Endodermal cell (in vitro differentiated cells): ENCODE data around the gene CREB3L2. TPM values are rescaled to one million over a fixed set of nuclear protein-coding genes. Genes with fewer than 3 reads are reported as not detected.

ENCODE experiments used
- DNase-seq: peaks from one replicate; pipeline ENCODE4 v3.0.0-alpha.2; 2017
- H3K27ac ChIP-seq: 2 replicates; pipeline ENCODE4 v1.5.1; 2013; ENCODE audit warnings: mild to moderate bottlenecking, low read depth, low read length, moderate library complexity
- H3K27me3 ChIP-seq: 2 replicates; pipeline ENCODE4 v1.6.1; 2013; ENCODE audit warnings: mild to moderate bottlenecking, low read length, moderate library complexity; ENCODE audit not compliant: insufficient read depth, control insufficient read depth, poor library complexity, severe bottlenecking
- H3K36me3 ChIP-seq: 2 replicates; pipeline ENCODE4 v1.7.0; 2013; ENCODE audit warnings: mild to moderate bottlenecking, low read length, moderate library complexity; ENCODE audit not compliant: control insufficient read depth, insufficient read depth
- H3K4me1 ChIP-seq: one replicate; pipeline ENCODE4 v1.7.0; 2013; ENCODE audit warnings: low read length; ENCODE audit not compliant: control insufficient read depth, insufficient read depth
- H3K4me3 ChIP-seq: 2 replicates; pipeline ENCODE4 v1.5.1; 2013; ENCODE audit warnings: mild to moderate bottlenecking, low read length, moderate library complexity
- H3K9ac ChIP-seq: 2 replicates; pipeline ENCODE4 v1.6.1; 2013; ENCODE audit warnings: mild to moderate bottlenecking, low read length, moderate library complexity; ENCODE audit not compliant: poor library complexity, severe bottlenecking; ENCODE audit errors: extremely low read depth
- H3K9me3 ChIP-seq: 2 replicates; pipeline ENCODE4 v1.6.1; 2013; ENCODE audit warnings: mild to moderate bottlenecking, low read length, moderate library complexity; ENCODE audit not compliant: control insufficient read depth
- H3K27ac Mint-ChIP-seq: 2 replicates; pipeline ENCODE4 v1.8.0; 2020; ENCODE audit warnings: mixed read lengths
- H3K27me3 Mint-ChIP-seq: 2 replicates; pipeline ENCODE4 v1.8.0; 2021; ENCODE audit warnings: mild to moderate bottlenecking, mixed read lengths; ENCODE audit not compliant: insufficient read depth
- H3K36me3 Mint-ChIP-seq: 2 replicates; pipeline ENCODE4 v1.8.0; 2020; ENCODE audit warnings: low read depth, mixed read lengths
- H3K4me1 Mint-ChIP-seq: 2 replicates; pipeline ENCODE4 v1.8.0; 2020; ENCODE audit warnings: mixed read lengths
- H3K4me3 Mint-ChIP-seq: 2 replicates; pipeline ENCODE4 v1.8.0; 2020; ENCODE audit warnings: mild to moderate bottlenecking, moderate library complexity, mixed read lengths
- H3K9me3 Mint-ChIP-seq: 2 replicates; pipeline ENCODE4 v1.8.0; 2020; ENCODE audit warnings: mild to moderate bottlenecking, mixed read lengths
- CTCF ChIP-seq: fragments of 200-600 bp; sonication (generic); conservative IDR thresholded peaks from 2 replicates; pipeline ENCODE4 v1.5.0; 2021; ENCODE audit warnings: antibody characterized with exemption, mild to moderate bottlenecking
- whole genome bisulfite sequencing, 2 experiments: methylation state at CpG; one replicate each; pipeline versions ENCODE4 v1.1.5 to v1.1.7; 2013; ENCODE audit warnings: missing lambda C conversion rate in 2 of 2, mixed read lengths in 1 of 2; ENCODE audit not compliant: insufficient coverage in 1 of 2, insufficient read length in 1 of 2; 5-methylcytosine and 5-hydroxymethylcytosine counted together
- total RNA-seq, 2 donors: library from RNA; stranded (reverse); fragmentation: NEBNext Ultra II Directional in 1 of 2; extraction: Animal tissue kit (Norgen Biotek cat#: 25700) in 1 of 2; gene quantifications; 2 replicates in 1 of 2; 3 replicates in 1 of 2; pipeline ENCODE4 v1.2.1, GENCODE V29; 2021

Gene CREB3L2
- total RNA-seq, 2 donors from 2014 or later, result 48.2 to 80.2 TPM

- Mint-ChIP-seq H3K9me3 (peaks cover 5% of the 10 kb centered on the region), H3K4me1 (peaks cover 21% of the 10 kb centered on the region), H3K27ac (no peak overlapping the region), H3K36me3 (peaks cover 40% of the 10 kb centered on the region), H3K4me3 (no peak overlapping the region), H3K27me3 (no peaks in the 10 kb centered on the region)
- no peak overlapping the region for H3K4me3 ChIP-seq
- no peak for TF ChIP-seq CTCF
- H3K9ac ChIP-seq, result no peak overlapping the region
- WGBS, 2 experiments, result 86 to 89% methylated on average over 1 to 2 of the region's 2 CpGs
- no peaks in the 10 kb centered on the region for H3K4me1 ChIP-seq
- H3K9me3 ChIP-seq, result peaks cover 14% of the 10 kb centered on the region
- no peak for DNase-seq
- no peaks in the 10 kb centered on the region for H3K27me3 ChIP-seq
- H3K27ac ChIP-seq, result no peak overlapping the region
- H3K36me3 ChIP-seq, result peaks cover 35% of the 10 kb centered on the region
Measured at GRCh38 chr7:137980308-137980707, 21.6 kb downstream of the CREB3L2 start.

- Histone ChIP-seq H3K4me3 (no peak overlapping the region), H3K4me1 (no peaks in the 10 kb centered on the region), H3K36me3 (peaks cover 23% of the 10 kb centered on the region), H3K27me3 (no peaks in the 10 kb centered on the region), H3K9me3 (peaks cover 14% of the 10 kb centered on the region), H3K9ac (no peak overlapping the region), H3K27ac (no peak overlapping the region)
- H3K36me3 Mint-ChIP-seq, result peaks cover 31% of the 10 kb centered on the region
- H3K9me3 Mint-ChIP-seq, result peaks cover 5% of the 10 kb centered on the region
- DNase-seq, result no peak
- no peaks in the 10 kb centered on the region for H3K27me3 Mint-ChIP-seq
- no peak for TF ChIP-seq CTCF
- H3K27ac Mint-ChIP-seq, result no peak overlapping the region
- 85 to 92% methylated on average over 3 to 10 of the region's 10 CpGs for WGBS, 2 experiments
- H3K4me3 Mint-ChIP-seq, result no peak overlapping the region
- peaks cover 17% of the 10 kb centered on the region for H3K4me1 Mint-ChIP-seq
Measured at GRCh38 chr7:137978464-137979237, 23.2 kb downstream of the CREB3L2 start.

GRCh38 chr7:137977173-137977572 is 24.7 kb downstream of the CREB3L2 start:
- Mint-ChIP-seq H3K4me1 (peaks cover 19% of the 10 kb centered on the region), H3K27me3 (no peaks in the 10 kb centered on the region), H3K36me3 (peaks cover 17% of the 10 kb centered on the region), H3K27ac (no peak overlapping the region), H3K9me3 (no peaks in the 10 kb centered on the region), H3K4me3 (no peak overlapping the region)
- Histone ChIP-seq H3K4me3 (no peak overlapping the region), H3K9me3 (peaks cover 2% of the 10 kb centered on the region), H3K9ac (no peak overlapping the region), H3K27ac (no peak overlapping the region), H3K36me3 (peaks cover 13% of the 10 kb centered on the region), H3K27me3 (no peaks in the 10 kb centered on the region), H3K4me1 (no peaks in the 10 kb centered on the region)
- TF ChIP-seq CTCF, result no peak
- no peak for DNase-seq
- WGBS, 2 experiments, result 97 to 100% methylated on average over 3 to 4 of the region's 4 CpGs
